Caco-2 (cell line): Measurements from ENCODE around the gene GSK3A. TPM values are rescaled to one million over a fixed set of nuclear protein-coding genes. Genes with fewer than 3 reads are reported as not detected.

Experiments
- BruUV-seq: library from RNA; stranded (reverse); fragments of 400-500 nt; replicated peaks from 2 replicates; lab custom pipeline; 2021; lab: Mats Ljungman, UMichigan
- CTCF ChIA-PET: fragments of 300-600 bp; sonication (Branson Sonifier 250); formaldehyde crosslinking; loops from one replicate; lab custom pipeline; 2022; ENCODE audit warnings: antibody characterized with exemption; lab: Charles Lee
- POLR2A ChIA-PET: fragments of 300-600 bp; sonication (Branson Sonifier 250); formaldehyde crosslinking; loops from one replicate; lab custom pipeline; 2022; ENCODE audit warnings: antibody characterized with exemption; lab: Charles Lee
- DNase-seq, 2 experiments: peaks; one replicate each; pipeline versions ENCODE4 v3.0.0 to v3.0.0-alpha.2; 2020 to 2022
- H3K27me3 ChIP-seq: replicated peaks from 2 replicates; pipeline ENCODE4 v1.6.0; 2011; ENCODE audit warnings: low read length; ENCODE audit not compliant: control insufficient read depth, insufficient read depth
- H3K36me3 ChIP-seq: 2 replicates; pipeline ENCODE4 v1.5.1; 2011; ENCODE audit warnings: low read length; ENCODE audit not compliant: control insufficient read depth, insufficient read depth
- H3K4me1 ChIP-seq: fragments of 250-450 bp; sonication (Bioruptor Pico); 2 replicates; pipeline ENCODE4 v1.5.1; 2020; ENCODE audit warnings: mild to moderate bottlenecking
- H3K4me3 ChIP-seq: 2 replicates; pipeline ENCODE4 v1.5.1; 2011; ENCODE audit warnings: low read depth, mild to moderate bottlenecking, control low read depth, low read length
- H3K9me3 ChIP-seq: fragments of 250-450 bp; sonication (Bioruptor Pico); 2 replicates; pipeline ENCODE4 v1.5.1; 2020; ENCODE audit warnings: mild to moderate bottlenecking, moderate library complexity
- H3K27ac Mint-ChIP-seq: one replicate; pipeline ENCODE4 v1.8.0; 2022; ENCODE audit warnings: mixed read lengths; ENCODE audit not compliant: unreplicated experiment
- H3K27me3 Mint-ChIP-seq: one replicate; pipeline ENCODE4 v1.8.0; 2022; ENCODE audit warnings: mixed read lengths; ENCODE audit not compliant: insufficient read depth, unreplicated experiment
- H3K36me3 Mint-ChIP-seq: one replicate; pipeline ENCODE4 v1.8.0; 2022; ENCODE audit warnings: mild to moderate bottlenecking, mixed read lengths; ENCODE audit not compliant: insufficient read depth, unreplicated experiment
- H3K4me1 Mint-ChIP-seq: one replicate; pipeline ENCODE4 v1.8.0; 2022; ENCODE audit warnings: low read depth, mixed read lengths; ENCODE audit not compliant: unreplicated experiment
- H3K4me3 Mint-ChIP-seq: one replicate; pipeline ENCODE4 v1.8.0; 2022; ENCODE audit warnings: mild to moderate bottlenecking, moderate library complexity, mixed read lengths; ENCODE audit not compliant: unreplicated experiment
- H3K9me3 Mint-ChIP-seq: one replicate; pipeline ENCODE4 v1.8.0; 2022; ENCODE audit warnings: mixed read lengths; ENCODE audit not compliant: unreplicated experiment
- intact Hi-C: fragments of 100-400 bp; cut with micrococcal nuclease; formaldehyde crosslinking; loops from one replicate; pipeline ENCODE4 v1.10.0; 2022; ENCODE audit not compliant: unreplicated experiment
- total RNA-seq: library from RNA; stranded (reverse); gene quantifications from 2 replicates; pipeline ENCODE4 v1.2.3, GENCODE V29; 2022
- TF ChIP-seq, protein P1 (sequence below), 2 experiments: fragments of 200-600 bp in 1 of 2; IDR thresholded peaks; 1 replicate in 1 of 2; 2 replicates in 1 of 2; pipeline versions ENCODE4 v1.5.1 to v1.8.0; 2011 to 2022; ENCODE audit warnings: antibody characterized with exemption in 1 of 2, control low read depth in 1 of 2, inconsistent platforms in 1 of 2, low read depth in 1 of 2, low read length in 1 of 2, mild to moderate bottlenecking in 1 of 2, moderate library complexity in 1 of 2; ENCODE audit not compliant: insufficient read depth in 1 of 2, severe bottlenecking in 1 of 2, unreplicated experiment in 1 of 2

The GSK3A gene
- total RNA-seq, 1 experiment from 2014 or later: 59.6 TPM

DNA sequence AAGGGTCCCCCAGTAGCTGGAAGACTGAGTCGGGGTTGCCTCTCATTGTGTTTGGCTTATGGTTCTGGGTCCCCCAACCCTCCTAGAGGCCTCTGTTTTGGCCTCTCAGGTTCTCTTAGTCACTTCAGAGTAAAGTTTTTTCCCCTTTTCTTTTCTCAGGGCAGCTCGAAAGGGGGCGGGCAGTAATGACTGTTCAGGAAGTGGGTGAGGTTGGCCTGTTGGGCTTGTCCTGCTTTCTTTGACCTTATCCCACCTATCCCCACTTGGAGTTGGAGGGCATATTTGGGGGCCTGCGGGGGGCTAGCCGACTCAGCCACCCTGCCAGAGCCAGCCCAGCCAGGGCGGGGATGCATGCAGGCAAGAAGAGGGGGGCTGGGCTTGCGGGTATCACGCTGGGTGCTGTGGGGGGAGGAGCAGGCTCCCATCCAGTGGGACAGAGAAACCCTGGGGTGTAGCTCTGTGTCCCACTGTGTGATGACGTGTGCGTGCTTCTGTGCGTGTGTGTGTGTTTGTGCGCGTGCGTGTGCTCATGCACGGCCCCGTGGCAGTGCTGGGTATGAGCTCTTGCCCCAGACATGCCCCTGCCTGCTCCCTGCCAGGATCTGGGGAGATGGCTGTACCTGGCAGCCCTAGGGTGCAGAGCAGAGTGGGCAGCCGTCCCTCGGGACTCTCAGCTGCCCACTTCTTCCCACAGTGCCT, 28.1 kb upstream of the GSK3A start:
- ChIA-PET POLR2A (interaction anchor here (2.1 kb wide), 1 partner anchor 28 kb away, joined by 5 read pairs; the partner anchor contains the start of gene GSK3A), CTCF (interaction anchor here (1.0 kb wide), 1 partner anchor 8 kb away, joined by 3 read pairs; no protein-coding TSS in a partner anchor)
- Histone ChIP-seq H3K9me3 (no peaks in the 10 kb centered on the region), H3K36me3 (no peaks in the 10 kb centered on the region), H3K4me1 (peaks cover 10% of the 10 kb centered on the region; the same call in 1 of the 2 replicates), H3K27me3 (no peaks in the 10 kb centered on the region), H3K4me3 (no peak overlapping the region)
- H3K4me3 Mint-ChIP-seq: no peak overlapping the region
- H3K27ac Mint-ChIP-seq: no peak overlapping the region
- no TSS peak for BruUV-seq
- no peak for DNase-seq
- no peaks in the 10 kb centered on the region for H3K27me3 Mint-ChIP-seq
- TF ChIP-seq, protein P1, sequence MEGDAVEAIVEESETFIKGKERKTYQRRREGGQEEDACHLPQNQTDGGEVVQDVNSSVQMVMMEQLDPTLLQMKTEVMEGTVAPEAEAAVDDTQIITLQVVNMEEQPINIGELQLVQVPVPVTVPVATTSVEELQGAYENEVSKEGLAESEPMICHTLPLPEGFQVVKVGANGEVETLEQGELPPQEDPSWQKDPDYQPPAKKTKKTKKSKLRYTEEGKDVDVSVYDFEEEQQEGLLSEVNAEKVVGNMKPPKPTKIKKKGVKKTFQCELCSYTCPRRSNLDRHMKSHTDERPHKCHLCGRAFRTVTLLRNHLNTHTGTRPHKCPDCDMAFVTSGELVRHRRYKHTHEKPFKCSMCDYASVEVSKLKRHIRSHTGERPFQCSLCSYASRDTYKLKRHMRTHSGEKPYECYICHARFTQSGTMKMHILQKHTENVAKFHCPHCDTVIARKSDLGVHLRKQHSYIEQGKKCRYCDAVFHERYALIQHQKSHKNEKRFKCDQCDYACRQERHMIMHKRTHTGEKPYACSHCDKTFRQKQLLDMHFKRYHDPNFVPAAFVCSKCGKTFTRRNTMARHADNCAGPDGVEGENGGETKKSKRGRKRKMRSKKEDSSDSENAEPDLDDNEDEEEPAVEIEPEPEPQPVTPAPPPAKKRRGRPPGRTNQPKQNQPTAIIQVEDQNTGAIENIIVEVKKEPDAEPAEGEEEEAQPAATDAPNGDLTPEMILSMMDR (IDR thresholded peaks at IDR 0.05; ENCODE audit: insufficient read depth in 1 of 2, low read depth in 1 of 2, low read length in 1 of 2, severe bottlenecking in 1 of 2, unreplicated experiment in 1 of 2): no peak
- intact Hi-C loops: no loop called here
- no peaks in the 10 kb centered on the region for H3K4me1 Mint-ChIP-seq
- peaks cover 11% of the 10 kb centered on the region for H3K36me3 Mint-ChIP-seq
- no peaks in the 10 kb centered on the region for H3K9me3 Mint-ChIP-seq

DNA sequence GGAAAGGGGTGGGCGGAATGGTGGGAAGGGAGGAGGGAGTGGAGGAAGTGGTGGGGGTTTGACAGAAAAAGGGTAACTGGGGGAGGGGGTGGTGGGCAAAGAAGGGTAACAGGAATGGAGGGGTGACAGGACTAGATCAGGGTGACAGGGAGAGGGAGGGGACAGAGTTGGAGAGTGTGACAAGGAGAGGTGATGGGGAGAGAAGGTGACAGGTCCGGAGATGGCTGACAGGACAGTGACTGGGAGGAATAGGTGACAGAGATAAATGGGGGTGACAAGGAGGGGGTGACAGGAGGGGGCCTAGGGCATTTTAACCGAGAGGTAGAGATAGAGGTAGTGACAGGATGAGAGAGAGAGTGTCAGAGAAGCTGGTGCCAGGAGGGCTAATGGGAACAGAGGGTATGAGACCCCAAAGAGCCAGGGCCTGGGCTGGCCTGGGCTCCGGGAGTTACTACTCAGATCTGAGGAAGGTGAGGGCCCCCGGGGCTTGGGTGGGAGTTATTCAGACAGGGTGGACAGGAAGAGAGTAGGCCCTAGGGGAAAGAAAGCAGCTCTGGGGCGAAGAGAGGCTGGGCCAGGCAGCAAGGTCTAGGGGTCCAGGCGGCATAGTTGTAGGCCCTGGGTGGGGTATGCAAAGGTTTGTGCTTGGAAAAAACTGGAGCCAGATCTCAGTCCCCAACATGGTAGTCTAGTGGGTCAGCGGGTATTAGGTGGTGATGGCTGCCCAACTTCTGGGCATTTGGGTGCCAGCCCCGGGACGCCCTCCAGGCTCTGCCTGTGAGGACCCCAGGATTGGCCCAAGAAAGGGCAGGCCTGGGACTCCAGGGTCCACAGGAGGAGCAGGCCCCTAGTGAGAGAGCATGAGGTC, 27.3 kb upstream of the GSK3A start:
- ChIA-PET CTCF (interaction anchor here (1.0 kb wide), 1 partner anchor 9 kb away, joined by 3 read pairs; no protein-coding TSS in a partner anchor), POLR2A (interaction anchor here (2.1 kb wide), 1 partner anchor 27 kb away, joined by 5 read pairs; the partner anchor contains the start of gene GSK3A)
- peaks cover 11% of the 10 kb centered on the region for H3K36me3 Mint-ChIP-seq
- no TSS peak for BruUV-seq
- TF ChIP-seq, protein P1 (IDR thresholded peaks at IDR 0.05; ENCODE audit: insufficient read depth in 1 of 2, low read depth in 1 of 2, low read length in 1 of 2, severe bottlenecking in 1 of 2, unreplicated experiment in 1 of 2): no peak
- H3K4me3 Mint-ChIP-seq: no peak overlapping the region
- no peaks in the 10 kb centered on the region for H3K27me3 Mint-ChIP-seq
- Histone ChIP-seq H3K9me3 (no peaks in the 10 kb centered on the region), H3K4me3 (peak overlapping the region; percentile 54), H3K4me1 (peaks cover 10% of the 10 kb centered on the region; the same call in 1 of the 2 replicates), H3K36me3 (no peaks in the 10 kb centered on the region), H3K27me3 (no peaks in the 10 kb centered on the region)
- intact Hi-C loops: loop anchor here (1.0 kb wide), 1 partner anchor 11 kb away; no protein-coding TSS in a partner anchor
- H3K27ac Mint-ChIP-seq: no peak overlapping the region
- H3K9me3 Mint-ChIP-seq: no peaks in the 10 kb centered on the region
- H3K4me1 Mint-ChIP-seq: no peaks in the 10 kb centered on the region
- no peak for DNase-seq
